SHP77 (cell line): ENCODE measurements around the gene IPCEF1.
"Not testable (repeated sequence)": the region's sequence is repeated elsewhere in the genome, so short reads cannot be mapped to it uniquely, and the experiment has no call there.

Experiments
- DNase-seq, 2 experiments: peaks; one replicate each; lab custom pipeline; 2025; lab: John Stamatoyannopoulos, UW

Gene IPCEF1

GRCh38 chr6:154223296-154223695 is 133.3 kb downstream of the IPCEF1 start:
- no peak for DNase-seq

- no peak for DNase-seq
Observed at GRCh38 chr6:154222716-154223115, 133.9 kb downstream of the IPCEF1 start.

- DNase-seq: no peak
Observed at GRCh38 chr6:154219250-154219649, 137.4 kb downstream of the IPCEF1 start.

- no peak for DNase-seq
Observed at GRCh38 chr6:154218787-154219186, 137.8 kb downstream of the IPCEF1 start.

- DNase-seq: no peak
Observed at GRCh38 chr6:154218301-154218700, 138.3 kb downstream of the IPCEF1 start.

GRCh38 chr6:154213782-154214181 is 142.8 kb downstream of the IPCEF1 start:
- no peak for DNase-seq

GRCh38 chr6:154210678-154211077 is 145.9 kb downstream of the IPCEF1 start:
- no peak for DNase-seq

- DNase-seq: no peak
Observed at GRCh38 chr6:154209555-154209954, 147.0 kb downstream of the IPCEF1 start.

- no peak for DNase-seq
Observed at GRCh38 chr6:154206996-154207395, 149.6 kb downstream of the IPCEF1 start.

- DNase-seq: no peak
Observed at GRCh38 chr6:154206141-154206540, 150.5 kb downstream of the IPCEF1 start.

GRCh38 chr6:154202958-154203357 is 153.6 kb downstream of the IPCEF1 start:
- no peak for DNase-seq

GRCh38 chr6:154202339-154202738 is 154.3 kb downstream of the IPCEF1 start:
- DNase-seq: no peak

- not testable (repeated sequence) for DNase-seq
Observed at GRCh38 chr6:154201688-154202087, 154.9 kb downstream of the IPCEF1 start.

GRCh38 chr6:154197196-154197860 is 159.3 kb downstream of the IPCEF1 start:
- no peak for DNase-seq

- DNase-seq: no peak
Observed at GRCh38 chr6:154196333-154196885, 160.2 kb downstream of the IPCEF1 start.

- DNase-seq: no peak
Observed at GRCh38 chr6:154187714-154188113, 168.9 kb downstream of the IPCEF1 start.

- DNase-seq: peak; percentile 15 to 35
Observed at GRCh38 chr6:154187203-154187602, 169.4 kb downstream of the IPCEF1 start.

- no peak for DNase-seq
Observed at GRCh38 chr6:154179434-154179833, 177.2 kb downstream of the IPCEF1 start.

GRCh38 chr6:154172393-154172792 is 184.2 kb downstream of the IPCEF1 start:
- not testable (repeated sequence) for DNase-seq

GRCh38 chr6:154170106-154170505 is 186.5 kb downstream of the IPCEF1 start:
- DNase-seq: no peak

GRCh38 chr6:154169193-154169847 is 187.3 kb downstream of the IPCEF1 start:
- DNase-seq: no peak

- DNase-seq: peak; percentile 4
Observed at GRCh38 chr6:154167126-154167525, 189.5 kb downstream of the IPCEF1 start.

GRCh38 chr6:154166140-154166539 is 190.5 kb downstream of the IPCEF1 start:
- no peak for DNase-seq
